Measurements from ENCODE around the gene PASK.

PASK gene

GRCh38 chr2:241074065-241074818, 75.0 kb downstream of the PASK start:
- Mint-ChIP-seq H3K4me1 (no peaks in the 10 kb centered on the region), H3K27ac (no peak overlapping the region), H3K4me3 (no peak overlapping the region), H3K27me3 (ENCODE audit: low read depth) (no peaks in the 10 kb centered on the region), H3K36me3 (ENCODE audit: low read depth) (peaks cover 26% of the 10 kb centered on the region), H3K9me3 (no peaks in the 10 kb centered on the region)
- TF ChIP-seq CTCF (IDR thresholded peaks at IDR 0.05; ENCODE audit: unreplicated experiment in 3 of 3), result no peak

GRCh38 chr2:241073166-241074064, 75.9 kb downstream of the PASK start:
- Mint-ChIP-seq H3K4me1 (no peaks in the 10 kb centered on the region), H3K9me3 (no peaks in the 10 kb centered on the region), H3K27ac (no peak overlapping the region), H3K36me3 (ENCODE audit: low read depth) (peaks cover 26% of the 10 kb centered on the region), H3K4me3 (no peak overlapping the region), H3K27me3 (ENCODE audit: low read depth) (no peaks in the 10 kb centered on the region)
- no peak for TF ChIP-seq CTCF (IDR thresholded peaks at IDR 0.05; ENCODE audit: unreplicated experiment in 3 of 3)

GRCh38 chr2:241072553-241073165, 76.6 kb downstream of the PASK start:
- Mint-ChIP-seq H3K4me3 (no peak overlapping the region), H3K27ac (no peak overlapping the region), H3K4me1 (no peaks in the 10 kb centered on the region), H3K9me3 (no peaks in the 10 kb centered on the region), H3K36me3 (ENCODE audit: low read depth) (peaks cover 26% of the 10 kb centered on the region), H3K27me3 (ENCODE audit: low read depth) (no peaks in the 10 kb centered on the region)
- TF ChIP-seq CTCF (IDR thresholded peaks at IDR 0.05; ENCODE audit: unreplicated experiment in 3 of 3), result no peak

GRCh38 chr2:241072151-241072550, 77.1 kb downstream of the PASK start:
- H3K4me1 Mint-ChIP-seq, result no peaks in the 10 kb centered on the region
- H3K27ac Mint-ChIP-seq, result no peak overlapping the region
- H3K4me3 Mint-ChIP-seq, result no peak overlapping the region
- peaks cover 1% of the 10 kb centered on the region for H3K27me3 Mint-ChIP-seq (ENCODE audit: low read depth)
- no peaks in the 10 kb centered on the region for H3K9me3 Mint-ChIP-seq
- H3K36me3 Mint-ChIP-seq (ENCODE audit: low read depth), result peaks cover 23% of the 10 kb centered on the region
- TF ChIP-seq CTCF (IDR thresholded peaks at IDR 0.05; ENCODE audit: unreplicated experiment in 3 of 3), result no peak

- Mint-ChIP-seq H3K36me3 (ENCODE audit: low read depth) (peaks cover 22% of the 10 kb centered on the region), H3K27me3 (ENCODE audit: low read depth) (peaks cover 4% of the 10 kb centered on the region), H3K4me1 (no peaks in the 10 kb centered on the region), H3K27ac (no peak overlapping the region), H3K4me3 (no peak overlapping the region), H3K9me3 (no peaks in the 10 kb centered on the region)
- no peak for TF ChIP-seq CTCF (IDR thresholded peaks at IDR 0.05; ENCODE audit: unreplicated experiment in 3 of 3)
Observed at GRCh38 chr2:241071677-241072111, 77.6 kb downstream of the PASK start.

Data from nephron (organoid).